ENCODE data around the gene OR52W1. TPM values are rescaled to one million over a fixed set of nuclear protein-coding genes. Genes with fewer than 3 reads are reported as not detected.
"Not testable (repeated sequence)": the region's sequence is repeated elsewhere in the genome, so short reads cannot be mapped to it uniquely, and the experiment has no call there.

OR52W1 gene
- total RNA-seq, 3 donors from 2014 or later (not counting 1 experiment from before 2014, with no cell fraction given), result not detected

- Mint-ChIP-seq H3K4me3 (no peak overlapping the region), H3K4me1 (no peaks in the 10 kb centered on the region), H3K27ac (no peak overlapping the region), H3K27me3 (ENCODE audit: low read depth in 2 of 2) (peaks cover 0 to 10% of the 10 kb centered on the region in 2 donors), H3K36me3 (no peaks in the 10 kb centered on the region), H3K9me3 (no peaks in the 10 kb centered on the region)
- no peaks in the 10 kb centered on the region for H3K9me3 ChIP-seq (ENCODE audit: control insufficient read depth, insufficient read depth, low read length)
- H3K4me3 ChIP-seq (ENCODE audit: low read length), result no peak overlapping the region
- TF ChIP-seq CTCF (IDR thresholded peaks at IDR 0.05), result no peak
- no peaks in the 10 kb centered on the region for H3K27me3 ChIP-seq (ENCODE audit: control insufficient read depth, insufficient read depth, low read length)
- intact Hi-C loops (cut with micrococcal nuclease), result no loop called here
- DNase-seq (no peak), ATAC-seq (no peak)
- no peaks in the 10 kb centered on the region for H3K4me1 ChIP-seq (ENCODE audit: control insufficient read depth, insufficient read depth, low read length)
- no peak overlapping the region for H3K27ac ChIP-seq (ENCODE audit: low read length)
- WGBS (ENCODE audit: insufficient coverage), result 88% methylated on average over 2 of the region's 2 CpGs
- H3K36me3 ChIP-seq (ENCODE audit: control insufficient read depth, insufficient read depth, low read length), result no peaks in the 10 kb centered on the region
These were observed 46.5 kb downstream of the OR52W1 start for GRCh38 chr11:6245536-6245935.

- Histone ChIP-seq H3K27ac (ENCODE audit: low read length) (no peak overlapping the region), H3K4me1 (ENCODE audit: control insufficient read depth, insufficient read depth, low read length) (no peaks in the 10 kb centered on the region), H3K4me3 (ENCODE audit: low read length) (no peak overlapping the region), H3K36me3 (ENCODE audit: control insufficient read depth, insufficient read depth, low read length) (no peaks in the 10 kb centered on the region), H3K9me3 (ENCODE audit: control insufficient read depth, insufficient read depth, low read length) (no peaks in the 10 kb centered on the region), H3K27me3 (ENCODE audit: control insufficient read depth, insufficient read depth, low read length) (no peaks in the 10 kb centered on the region)
- Mint-ChIP-seq H3K4me1 (no peaks in the 10 kb centered on the region), H3K36me3 (no peaks in the 10 kb centered on the region), H3K27ac (no peak overlapping the region), H3K27me3 (ENCODE audit: low read depth in 2 of 2) (peaks cover 0 to 5% of the 10 kb centered on the region in 2 donors), H3K9me3 (no peaks in the 10 kb centered on the region), H3K4me3 (no peak overlapping the region)
- no peak for TF ChIP-seq CTCF (IDR thresholded peaks at IDR 0.05)
- DNase-seq (no peak), ATAC-seq (no peak)
- intact Hi-C loops (cut with micrococcal nuclease), result no loop called here
- WGBS (ENCODE audit: insufficient coverage), result no CpG with 5 or more reads among the region's 1 CpG
These were observed 49.2 kb downstream of the OR52W1 start for GRCh38 chr11:6248248-6248647.

GRCh38 chr11:6248897-6249296, 49.9 kb downstream of the OR52W1 start:
- H3K9me3 Mint-ChIP-seq; H3K27ac Mint-ChIP-seq; H3K36me3 Mint-ChIP-seq; H3K27ac ChIP-seq (ENCODE audit: low read length); ATAC-seq; H3K4me3 ChIP-seq (ENCODE audit: low read length); H3K27me3 Mint-ChIP-seq (ENCODE audit: low read depth in 2 of 2); H3K4me1 Mint-ChIP-seq; H3K9me3 ChIP-seq (ENCODE audit: control insufficient read depth, insufficient read depth, low read length); H3K36me3 ChIP-seq (ENCODE audit: control insufficient read depth, insufficient read depth, low read length); H3K4me1 ChIP-seq (ENCODE audit: control insufficient read depth, insufficient read depth, low read length); intact Hi-C loops (cut with micrococcal nuclease); H3K27me3 ChIP-seq (ENCODE audit: control insufficient read depth, insufficient read depth, low read length); DNase-seq; H3K4me3 Mint-ChIP-seq: not testable (repeated sequence)
- 87% methylated on average over 3 of the region's 3 CpGs for WGBS (ENCODE audit: insufficient coverage)

Other genes starting within 250 kb of the OR52W1 start
- under 1 TPM in 1 of 3 donors, not detected in 2; 0.41 TPM for gene OR56A5, start 230.7 kb upstream of the OR52W1 start, total RNA-seq
- under 1 TPM in 1 of 3 donors, not detected in 2; 0.35 TPM for gene OR52L1, start 212.2 kb upstream of the OR52W1 start, total RNA-seq
- under 1 TPM; 0.09 to 0.13 (median 0.09) TPM for gene OR56A4, start 192.3 kb upstream of the OR52W1 start, total RNA-seq
- gene OR56A1, start 168.5 kb upstream of the OR52W1 start, total RNA-seq, result under 1 TPM in 2 of 3 donors, not detected in 1; 0.05 to 0.16 TPM
- gene OR56B4, start 91.5 kb upstream of the OR52W1 start, total RNA-seq, result not detected
- under 1 TPM in 1 of 3 donors, not detected in 2; 0.35 TPM for gene OR52B2, start 28.9 kb upstream of the OR52W1 start, total RNA-seq
- not detected for gene C11orf42, start 6.3 kb downstream of the OR52W1 start, total RNA-seq
- gene FHIP1B, start 35.4 kb downstream of the OR52W1 start, total RNA-seq, result 10 to 100 TPM; 50.6 to 76.9 (median 58.4) TPM
- gene CNGA4, start 39.9 kb downstream of the OR52W1 start, total RNA-seq, result under 1 TPM; 0.35 to 0.50 (median 0.39) TPM
- gene CCKBR, start 60.6 kb downstream of the OR52W1 start, total RNA-seq, result not detected
- gene CAVIN3, start 121.3 kb downstream of the OR52W1 start, total RNA-seq, result not detected
- 10 to 100 TPM; 52.7 to 63.3 (median 56.1) TPM for gene SMPD1, start 191.2 kb downstream of the OR52W1 start, total RNA-seq
- gene APBB1, start 219.9 kb downstream of the OR52W1 start, total RNA-seq, result 10 to 100 TPM; 62.8 to 77.1 (median 67.5) TPM
- 1 to 10 TPM in 1 of 3 donors, under 1 TPM in 2; 0.35 to 1.5 (median 0.98) TPM for gene HPX, start 241.8 kb downstream of the OR52W1 start, total RNA-seq

All from natural killer cell (primary cell).